GM10847 (cell line): Measurements from ENCODE around the gene EIF2D.

Experiments
- POLR2A ChIP-seq: IDR thresholded peaks from 2 replicates; pipeline ENCODE4 v1.6.1; 2011; ENCODE audit not compliant: insufficient read length; ENCODE audit errors: extremely low read depth

Gene EIF2D

DNA sequence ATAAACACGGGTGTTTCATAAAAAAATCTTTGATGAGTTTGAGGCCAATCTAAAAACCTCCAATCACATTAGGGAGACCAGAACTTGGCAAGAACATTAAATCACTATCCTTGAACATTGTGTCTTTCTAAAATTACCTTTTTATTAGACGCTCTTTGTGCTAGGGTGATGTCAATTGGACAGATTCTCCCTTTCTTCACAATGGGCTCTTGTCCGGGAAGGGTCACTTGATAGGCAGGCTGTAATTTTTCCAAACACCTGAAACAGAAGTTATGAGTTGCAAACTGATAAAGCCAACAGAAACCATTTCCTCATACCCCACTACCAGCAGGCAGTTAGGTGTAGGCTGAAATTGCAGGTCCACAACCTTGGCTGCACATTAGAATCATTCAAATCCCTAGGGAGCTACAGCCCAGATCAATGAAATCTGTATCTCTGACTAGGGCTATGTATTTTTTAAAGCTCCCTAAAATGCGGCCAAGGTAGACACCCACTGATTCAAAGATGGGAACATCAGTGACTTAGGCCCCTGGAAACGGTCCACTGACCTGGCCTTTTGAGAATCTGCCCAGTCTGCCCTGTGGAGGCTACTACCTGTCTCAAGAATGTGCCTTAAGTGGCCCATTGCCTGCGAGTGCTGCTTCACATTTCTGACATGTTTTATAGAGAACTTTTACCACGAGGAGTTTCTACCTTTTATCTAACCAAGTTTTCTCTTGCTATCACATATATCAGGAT is 16.5 kb downstream of the EIF2D start:
- no peak for TF ChIP-seq POLR2A

DNA sequence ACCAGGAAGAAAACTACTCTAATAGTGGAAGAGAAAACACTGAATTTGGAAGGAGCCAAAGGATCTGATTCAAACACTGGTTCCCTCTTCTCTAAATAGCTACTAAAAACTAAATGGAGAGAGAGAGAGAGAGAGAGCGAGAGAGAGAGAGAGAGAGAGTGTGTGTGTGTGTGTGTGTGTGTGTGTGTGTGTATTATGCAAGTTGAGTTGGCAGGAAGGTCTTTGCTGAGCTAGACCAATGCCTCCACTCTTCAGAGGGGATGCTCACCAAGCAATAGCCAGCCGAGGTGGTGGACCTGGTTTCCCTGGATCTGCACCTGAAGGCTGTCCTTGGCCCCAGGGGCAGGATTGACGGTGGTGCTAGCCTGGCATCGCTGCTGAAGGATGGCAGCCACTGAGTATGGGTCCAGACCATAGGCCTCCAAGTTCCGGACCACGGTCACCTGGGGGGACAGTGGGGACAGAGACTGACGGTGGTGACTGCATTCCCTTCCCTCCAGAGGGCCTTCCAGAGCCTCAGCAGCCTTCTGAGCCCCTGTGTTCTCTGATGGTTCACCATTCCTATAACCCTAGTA is 18.8 kb downstream of the EIF2D start:
- no peak for TF ChIP-seq POLR2A

DNA sequence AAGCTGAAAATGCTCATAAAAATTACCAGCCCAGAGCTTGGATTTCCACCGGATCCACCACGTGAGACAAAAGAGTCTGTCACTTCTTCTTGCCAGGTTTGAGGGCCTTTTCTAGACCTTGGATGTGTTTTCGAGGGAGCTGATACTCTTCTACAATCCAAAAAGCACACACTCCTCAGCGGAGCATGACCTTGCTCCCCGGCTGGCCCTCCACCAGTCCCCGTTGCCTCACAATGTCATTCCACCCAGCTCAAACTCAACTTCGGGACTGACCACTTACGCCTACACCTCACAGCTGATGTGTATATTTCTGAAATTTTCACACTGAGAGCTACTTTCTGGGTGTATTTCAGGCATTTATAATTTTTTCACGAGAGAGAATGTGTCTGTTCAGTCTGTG is 20.6 kb downstream of the EIF2D start:
- no peak for TF ChIP-seq POLR2A

DNA sequence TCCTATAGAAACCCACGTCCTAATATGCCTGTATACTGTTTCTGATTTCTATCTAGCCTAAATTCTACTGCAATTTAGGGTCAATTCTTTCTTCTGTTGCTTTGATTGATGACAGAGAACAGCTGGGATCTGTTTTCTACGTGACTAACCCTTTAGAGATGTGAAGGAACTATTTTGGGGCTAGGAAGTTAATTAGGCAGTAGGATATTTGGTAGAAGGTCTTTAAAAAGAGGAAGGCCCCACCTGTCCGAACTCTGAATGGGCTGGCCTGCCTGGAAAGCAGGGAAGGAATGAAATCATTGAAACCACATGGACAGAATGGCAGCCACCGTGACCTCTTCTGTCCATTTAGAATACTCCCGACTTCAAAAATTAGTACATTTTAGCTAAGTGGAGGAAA is 21.0 kb downstream of the EIF2D start:
- TF ChIP-seq POLR2A: no peak

DNA sequence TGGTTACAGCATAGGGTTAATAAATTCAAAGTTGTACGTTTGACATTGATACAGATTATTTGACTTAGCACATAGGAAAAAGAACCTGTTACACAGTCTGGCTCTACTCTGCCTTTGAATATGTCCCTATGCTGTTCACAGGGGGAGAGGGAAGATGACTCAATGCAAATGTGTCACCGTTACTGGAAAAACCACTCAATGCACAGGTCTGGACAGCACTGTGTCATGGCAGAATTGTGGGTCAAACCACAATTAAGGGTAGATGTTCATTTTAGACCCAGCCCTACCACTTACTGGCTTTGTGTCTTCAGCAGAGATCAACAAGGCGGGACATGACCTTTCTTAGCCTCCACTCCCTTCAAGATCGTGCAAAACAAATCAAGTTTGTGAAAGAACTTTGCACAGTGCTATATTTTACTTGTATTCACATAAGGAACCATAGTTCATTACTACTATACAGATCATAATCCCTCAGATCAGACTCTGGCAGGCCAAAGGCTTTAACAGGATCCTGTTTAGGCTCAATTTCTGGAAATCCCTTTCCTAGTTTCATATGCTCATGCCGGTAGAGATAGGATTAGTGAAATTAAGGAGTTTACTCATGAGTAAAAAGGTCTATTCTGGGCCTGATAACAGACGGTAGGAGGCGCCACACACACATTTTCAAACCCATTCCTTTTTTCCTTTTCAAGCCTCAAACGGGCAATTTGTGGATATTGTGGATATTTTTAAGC is 22.1 kb downstream of the EIF2D start:
- TF ChIP-seq POLR2A: no peak

DNA sequence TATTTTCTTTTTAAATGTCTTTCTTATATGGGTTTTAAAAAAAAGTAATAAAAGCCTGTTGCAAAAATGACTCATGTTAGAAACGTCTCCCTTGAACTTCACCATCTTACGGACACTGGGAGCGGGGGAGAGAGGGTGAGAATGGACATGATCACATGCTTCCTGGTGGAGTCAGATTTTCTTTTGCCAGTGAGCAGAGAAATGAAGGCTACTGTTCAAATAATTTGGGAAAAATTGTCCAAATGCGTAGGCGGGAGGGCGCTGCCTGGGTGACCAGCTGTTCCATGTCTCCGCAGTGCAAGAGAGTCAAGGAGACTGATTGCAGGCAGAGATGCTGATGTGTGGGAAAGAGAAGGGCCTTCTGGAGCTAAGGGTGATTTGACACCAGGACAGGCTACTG is 23.1 kb downstream of the EIF2D start:
- TF ChIP-seq POLR2A: no peak

DNA sequence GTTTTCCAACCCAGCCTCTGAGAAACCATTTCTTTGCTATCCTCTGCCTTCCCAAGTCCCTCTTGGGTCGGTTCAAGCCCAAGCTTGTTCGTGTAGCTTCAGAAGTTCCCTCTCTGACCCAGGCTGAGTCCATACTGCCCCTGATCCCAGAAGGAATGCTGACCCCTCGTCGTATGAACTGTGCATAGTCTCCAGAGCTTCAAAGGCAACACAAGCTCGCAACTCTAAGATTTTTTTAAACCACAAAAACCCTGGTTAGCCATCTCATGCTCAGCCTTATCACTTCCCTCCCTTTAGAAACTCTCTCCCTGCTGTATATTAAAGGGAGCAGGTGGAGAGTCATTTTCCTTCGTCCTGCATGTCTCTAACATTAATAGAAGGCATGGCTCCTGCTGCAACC is 23.8 kb downstream of the EIF2D start:
- TF ChIP-seq POLR2A: no peak

DNA sequence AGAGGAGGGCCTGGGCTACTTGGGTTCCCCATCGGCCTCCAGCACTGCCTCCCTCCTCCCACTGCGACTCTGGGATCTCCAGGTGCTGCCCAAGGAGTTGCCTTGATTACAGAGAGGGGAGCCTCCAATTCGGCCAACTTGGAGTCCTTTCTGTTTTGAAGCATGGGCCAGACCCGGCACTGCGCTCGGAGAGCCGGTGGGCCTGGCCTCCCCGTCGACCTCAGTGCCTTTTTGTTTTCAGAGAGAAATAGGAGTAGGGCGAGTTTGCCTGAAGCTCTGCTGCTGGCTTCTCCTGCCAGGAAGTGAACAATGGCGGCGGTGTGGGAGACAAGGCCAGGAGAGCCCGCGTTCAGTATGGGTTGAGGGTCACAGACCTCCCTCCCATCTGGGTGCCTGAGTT is 24.4 kb downstream of the EIF2D start:
- no peak for TF ChIP-seq POLR2A

DNA sequence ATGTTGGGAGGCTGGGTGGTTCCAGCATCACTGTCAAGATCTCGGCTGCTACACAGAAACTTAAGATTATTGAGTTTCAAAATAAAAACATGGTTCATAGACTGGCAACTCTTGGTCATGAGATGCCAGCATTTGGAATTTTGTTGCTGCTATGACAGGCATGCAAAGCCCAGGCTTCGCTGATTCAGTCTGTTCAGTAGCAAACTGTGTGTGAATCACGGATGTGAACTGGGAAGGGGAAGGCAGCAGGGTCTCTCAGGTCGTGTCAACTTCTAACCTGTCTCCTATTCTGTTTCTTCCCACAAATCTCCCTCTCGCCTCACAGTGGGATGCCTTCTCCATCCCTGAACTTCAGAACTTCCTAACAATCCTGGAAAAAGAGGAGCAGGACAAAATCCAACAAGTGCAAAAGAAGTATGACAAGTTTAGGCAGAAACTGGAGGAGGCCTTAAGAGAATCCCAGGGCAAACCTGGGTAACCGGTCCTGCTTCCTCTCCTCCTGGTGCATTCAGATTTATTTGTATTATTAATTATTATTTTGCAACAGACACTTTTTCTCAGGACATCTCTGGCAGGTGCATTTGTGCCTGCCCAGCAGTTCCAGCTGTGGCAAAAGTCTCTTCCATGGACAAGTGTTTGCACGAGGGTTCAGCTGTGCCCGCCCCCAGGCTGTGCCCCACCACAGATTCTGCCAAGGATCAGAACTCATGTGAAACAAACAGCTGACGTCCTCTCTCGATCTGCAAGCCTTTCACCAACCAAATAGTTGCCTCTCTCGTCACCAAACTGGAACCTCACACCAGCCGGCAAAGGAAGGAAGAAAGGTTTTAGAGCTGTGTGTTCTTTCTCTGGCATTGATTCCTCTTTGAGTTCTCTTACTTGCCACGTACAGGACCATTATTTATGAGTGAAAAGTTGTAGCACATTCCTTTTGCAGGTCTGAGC is 25.5 kb downstream of the EIF2D start:
- TF ChIP-seq POLR2A: no peak

DNA sequence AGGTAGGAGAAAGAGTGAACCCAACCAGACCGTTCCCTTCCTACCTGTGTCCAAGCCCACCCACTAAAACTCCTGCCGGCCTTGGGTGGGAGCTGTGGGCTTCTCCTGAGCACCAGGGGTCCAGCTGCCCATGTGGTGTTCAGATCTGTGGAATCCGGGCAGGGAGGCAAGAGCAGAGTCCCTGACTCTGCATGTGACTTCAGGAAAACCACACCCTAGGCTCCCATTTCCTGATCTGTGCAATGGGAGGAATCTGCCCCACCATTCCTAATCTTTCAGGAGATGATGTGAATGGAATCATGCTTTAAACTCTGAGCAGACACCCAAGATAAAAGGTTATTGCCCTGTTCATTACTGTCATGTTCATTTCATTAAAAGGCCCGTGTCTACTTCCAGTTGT is 27.6 kb downstream of the EIF2D start:
- no peak for TF ChIP-seq POLR2A

DNA sequence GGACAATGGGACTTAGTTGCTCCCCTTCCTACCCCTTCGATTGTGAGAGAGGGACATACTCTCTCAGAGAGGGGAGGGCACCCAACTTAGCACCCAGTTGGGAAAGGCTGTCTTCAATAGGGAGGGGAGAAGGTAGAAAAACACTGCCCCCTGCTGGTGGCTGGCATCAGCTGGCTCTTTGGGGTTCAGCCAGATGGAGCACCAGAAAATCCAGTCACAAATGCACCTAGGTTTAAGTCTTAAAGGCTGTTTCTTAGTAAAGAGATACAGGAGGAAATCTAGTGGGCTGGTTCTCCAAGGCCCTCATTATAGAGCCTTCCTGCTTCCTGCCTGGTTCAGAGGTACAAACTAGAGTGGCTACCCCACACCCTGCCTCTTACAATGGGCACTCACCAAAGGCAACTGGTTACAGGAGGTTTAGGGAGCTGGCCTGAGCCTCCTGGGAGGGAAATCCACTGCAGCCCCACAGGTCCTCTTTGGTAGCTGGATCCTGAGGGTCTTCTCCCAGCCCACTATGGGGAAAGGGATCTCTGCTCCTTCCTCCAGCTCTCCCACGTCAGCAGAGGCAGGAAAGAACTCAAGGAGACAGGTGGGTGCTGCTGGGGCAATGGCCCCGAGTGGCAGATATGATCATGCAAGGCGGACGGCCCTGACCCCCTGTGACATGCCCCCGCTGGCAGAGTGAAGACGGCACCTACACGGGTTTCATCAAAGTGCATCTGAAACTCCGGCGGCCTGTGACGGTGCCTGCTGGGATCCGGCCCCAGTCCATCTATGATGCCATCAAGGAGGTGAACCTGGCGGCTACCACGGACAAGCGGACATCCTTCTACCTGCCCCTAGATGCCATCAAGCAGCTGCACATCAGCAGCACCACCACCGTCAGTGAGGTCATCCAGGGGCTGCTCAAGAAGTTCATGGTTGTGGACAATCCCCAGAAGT is 28.3 kb downstream of the EIF2D start:
- TF ChIP-seq POLR2A: no peak

DNA sequence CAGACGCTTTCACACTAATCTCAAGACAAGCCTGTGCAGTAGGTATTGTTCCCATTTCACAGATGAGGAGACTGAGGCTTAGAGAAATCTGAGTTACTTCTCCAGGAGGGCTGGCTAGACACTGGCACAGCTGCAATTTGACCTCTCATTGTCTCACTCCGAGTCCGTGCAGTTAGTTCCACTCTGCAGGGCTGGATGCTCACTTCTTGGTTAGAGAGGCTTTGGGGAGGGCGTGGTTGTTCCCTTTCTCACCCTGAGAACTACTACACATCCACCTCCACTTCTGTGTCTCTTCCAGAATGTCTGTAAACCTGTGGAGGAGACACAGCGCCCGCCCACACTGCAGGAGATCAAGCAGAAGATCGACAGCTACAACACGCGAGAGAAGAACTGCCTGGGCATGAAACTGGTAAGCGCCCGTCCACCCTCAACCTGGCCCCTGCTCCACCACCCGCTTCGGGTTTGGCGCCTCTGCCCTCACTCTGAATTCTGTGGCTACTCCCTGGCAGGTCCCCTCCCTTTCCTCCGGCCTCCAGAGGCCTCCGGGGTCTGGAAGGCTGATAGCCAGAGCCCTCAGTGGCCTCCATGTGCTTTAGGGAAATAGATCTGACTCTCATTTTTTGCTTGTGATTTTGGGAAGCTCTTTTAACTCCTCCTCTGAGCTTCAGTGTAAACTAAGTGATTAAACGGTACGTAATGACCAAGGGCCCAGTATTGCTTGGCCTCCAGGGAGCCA is 29.1 kb downstream of the EIF2D start:
- TF ChIP-seq POLR2A: no peak

DNA sequence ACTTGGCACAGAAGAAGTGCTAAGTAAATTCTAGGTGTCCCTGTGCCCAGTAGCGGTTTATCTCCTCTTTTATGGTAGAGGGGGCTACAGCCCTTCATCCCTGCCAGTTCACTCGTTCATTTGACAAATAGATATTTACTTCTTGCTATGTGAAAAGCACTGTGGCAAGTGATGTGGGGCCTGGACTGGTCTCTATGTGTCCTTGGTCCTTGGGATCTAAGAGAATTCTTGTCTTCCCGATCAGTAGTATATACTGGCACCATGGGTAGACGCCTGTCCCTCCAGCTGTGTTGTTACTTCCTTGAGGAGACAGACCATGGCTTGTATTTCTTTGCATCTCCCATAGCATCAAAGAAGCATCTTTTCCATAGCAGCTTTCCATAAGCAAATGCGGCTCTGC is 29.7 kb downstream of the EIF2D start:
- TF ChIP-seq POLR2A: no peak

DNA sequence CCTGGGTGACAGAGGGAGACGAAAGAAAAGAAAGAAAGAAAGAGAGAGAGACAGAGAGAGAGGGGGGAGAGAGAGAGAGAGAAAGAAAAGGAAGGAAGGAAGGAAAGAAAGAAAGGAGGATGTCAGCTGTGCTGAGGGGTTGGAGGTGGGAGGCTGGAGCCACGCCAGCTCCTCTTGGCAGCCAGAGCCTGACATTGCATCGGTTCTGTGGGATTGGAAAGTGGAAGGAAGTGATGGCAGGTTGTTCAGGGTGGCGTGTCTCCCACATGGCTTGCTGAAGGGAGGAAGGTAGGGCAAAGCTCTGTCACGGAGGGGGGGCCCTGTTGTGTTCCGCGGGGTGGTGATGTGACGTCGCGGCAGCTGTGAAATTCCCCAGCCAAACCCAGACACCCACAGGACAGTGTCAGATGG is 30.7 kb downstream of the EIF2D start:
- TF ChIP-seq POLR2A: no peak
